ENCODE data around the gene DHX30.

Gene DHX30

GRCh38 chr3:47899495-47900108, 96.7 kb downstream of the DHX30 start:
- no peaks in the 10 kb centered on the region for H3K4me1 ChIP-seq (ENCODE audit: control extremely low read depth in 1 of 4, control insufficient read depth in 4 of 4, insufficient read depth in 4 of 4, low read length in 3 of 4)
- peaks cover 0 to 10% (median 4%) of the 10 kb centered on the region in 4 experiments for H3K36me3 ChIP-seq (ENCODE audit: control insufficient read depth in 4 of 4, insufficient read depth in 4 of 4, low read length in 3 of 4)
- ChIA-PET CTCF (interaction anchor here (1.0 to 1.2 kb wide), 2 partner anchors 10 to 12 kb away, joined by 3 to 4 read pairs; no protein-coding TSS in a partner anchor), POLR2A (no interaction called here)
- WGBS (ENCODE audit: insufficient coverage) = 100% methylated on average over 1 of the region's 3 CpGs
- H3K4me3 ChIP-seq (ENCODE audit: control insufficient read depth in 1 of 7, extremely low read depth in 1 of 7, insufficient read depth in 4 of 7, low read depth in 2 of 7, low read length in 6 of 7) = no peak overlapping the region
- no peak for DNase-seq
- H3K27me3 ChIP-seq (replicated peaks in 2 of 5; ENCODE audit: control insufficient read depth in 4 of 5, insufficient read depth in 5 of 5, low read length in 4 of 5) = no peaks in the 10 kb centered on the region
- no peaks in the 10 kb centered on the region for H3K9me3 ChIP-seq (ENCODE audit: control extremely low read depth in 1 of 5, control insufficient read depth in 4 of 5, insufficient read depth in 2 of 5, low read depth in 1 of 5, low read length in 4 of 5)
- no peak overlapping the region for H3K27ac ChIP-seq (ENCODE audit: insufficient read depth in 1 of 2, low read depth in 1 of 2, low read length in 2 of 2, poor library complexity in 1 of 2, severe bottlenecking in 2 of 2)

All from common myeloid progenitor, CD34-positive (primary cell).